HEK293 (cell line): ENCODE results near the gene TNS1.
A peak's percentile ranks its signal among the peaks of the same experiment; 100 is the strongest.
"Not testable (repeated sequence)": the region's sequence is repeated elsewhere in the genome, so short reads cannot be mapped to it uniquely, and the experiment has no call there.

Experiments used
- CTCF ChIA-PET: fragments of 350-600 bp; formaldehyde crosslinking; extraction: SDS; loops from one replicate; lab custom pipeline; 2021; ENCODE audit warnings: antibody characterized with exemption; lab: Yijun Ruan, JAX
- POLR2A ChIA-PET: fragments of 300-600 bp; formaldehyde crosslinking; extraction: SDS; loops from one replicate; lab custom pipeline; 2020; ENCODE audit warnings: antibody characterized with exemption, inconsistent platforms; lab: Yijun Ruan, JAX
- H3K27ac ChIP-seq: fragments of 200-500 bp; sonication (Bioruptor generic); 2 replicates; pipeline ENCODE4 v1.5.1; 2014; ENCODE audit warnings: low read depth, low read length, control low read depth, inconsistent platforms; ENCODE audit errors: extremely low read depth
- H3K36me3 ChIP-seq, 2 experiments: fragments of 200-500 bp in 1 of 2; sonication (Bioruptor generic) in 1 of 2; 1 replicate in 1 of 2; 2 replicates in 1 of 2; pipeline ENCODE4 v1.5.1; 2014 to 2017; ENCODE audit warnings: inconsistent platforms in 2 of 2, low read length in 2 of 2; ENCODE audit not compliant: control insufficient read depth in 2 of 2, insufficient read depth in 1 of 2
- H3K4me1 ChIP-seq: fragments of 200-500 bp; sonication (Bioruptor generic); 2 replicates; pipeline ENCODE4 v1.5.1; 2014; ENCODE audit warnings: mild to moderate bottlenecking, low read length, inconsistent platforms; ENCODE audit not compliant: control insufficient read depth, insufficient read depth
- H3K4me3 ChIP-seq: 2 replicates; pipeline ENCODE4 v1.5.1; 2011; ENCODE audit warnings: low read depth, mild to moderate bottlenecking, control low read depth, low read length, moderate library complexity
- H3K9me3 ChIP-seq: fragments of 200-500 bp; sonication (Bioruptor generic); 2 replicates; pipeline ENCODE4 v1.5.1; 2014; ENCODE audit warnings: low read depth, low read length, inconsistent platforms; ENCODE audit not compliant: control insufficient read depth, insufficient read depth
- EGR2 ChIP-seq: fragments of 450-650 bp; formaldehyde crosslinking; IDR thresholded peaks from 2 replicates; pipeline ENCODE4 v1.5.1; 2016; ENCODE audit warnings: low read depth, missing biosample characterization, missing genetic modification characterization
- GLI2 ChIP-seq: fragments of 450-650 bp; formaldehyde crosslinking; IDR thresholded peaks from 2 replicates; pipeline ENCODE4; 2017; ENCODE audit warnings: missing biosample characterization, missing genetic modification characterization, low read depth, borderline replicate concordance
- OVOL3 ChIP-seq: fragments of 450-650 bp; formaldehyde crosslinking; IDR thresholded peaks from 2 replicates; pipeline ENCODE4 v1.5.1; 2016; ENCODE audit warnings: missing biosample characterization, missing genetic modification characterization
- SETDB1 ChIP-seq: IDR thresholded peaks from one replicate; pipeline ENCODE4 v1.6.1; 2017; ENCODE audit warnings: mild to moderate bottlenecking, low read length, moderate library complexity, mixed read lengths; ENCODE audit not compliant: insufficient read length
- SP7 ChIP-seq: fragments of 450-650 bp; formaldehyde crosslinking; IDR thresholded peaks from 2 replicates; pipeline ENCODE4 v1.5.1; 2016; ENCODE audit warnings: missing biosample characterization, missing genetic modification characterization
- ZBTB48 ChIP-seq: fragments of 450-650 bp; formaldehyde crosslinking; IDR thresholded peaks from 2 replicates; pipeline ENCODE4 v1.5.1; 2016; ENCODE audit warnings: missing biosample characterization, missing genetic modification characterization
- ZBTB8A ChIP-seq: fragments of 450-650 bp; formaldehyde crosslinking; IDR thresholded peaks from 2 replicates; pipeline ENCODE4 v1.5.1; 2016; ENCODE audit warnings: missing biosample characterization, missing genetic modification characterization
- ZFP37 ChIP-seq: fragments of 450-650 bp; formaldehyde crosslinking; IDR thresholded peaks from 2 replicates; pipeline ENCODE4 v1.5.1; 2016; ENCODE audit warnings: missing biosample characterization, missing genetic modification characterization
- ZIC2 ChIP-seq: fragments of 450-650 bp; formaldehyde crosslinking; IDR thresholded peaks from 2 replicates; pipeline ENCODE4 v1.5.1; 2016; ENCODE audit warnings: missing biosample characterization, missing genetic modification characterization
- ZNF146 ChIP-seq: fragments of 450-650 bp; formaldehyde crosslinking; IDR thresholded peaks from 2 replicates; pipeline ENCODE4 v1.5.1; 2016; ENCODE audit warnings: missing biosample characterization, missing genetic modification characterization
- ZNF16 ChIP-seq: fragments of 450-650 bp; formaldehyde crosslinking; IDR thresholded peaks from 2 replicates; pipeline ENCODE4 v1.5.1; 2016; ENCODE audit warnings: low read depth, missing biosample characterization, missing genetic modification characterization
- ZNF248 ChIP-seq: fragments of 450-650 bp; formaldehyde crosslinking; IDR thresholded peaks from 2 replicates; pipeline ENCODE4 v1.5.1; 2017; ENCODE audit warnings: missing biosample characterization, missing genetic modification characterization
- ZNF324 ChIP-seq: fragments of 450-650 bp; formaldehyde crosslinking; IDR thresholded peaks from 2 replicates; pipeline ENCODE4 v1.5.1; 2016; ENCODE audit warnings: missing biosample characterization, missing genetic modification characterization
- ZNF341 ChIP-seq: fragments of 450-650 bp; formaldehyde crosslinking; IDR thresholded peaks from 2 replicates; pipeline ENCODE4; 2016; ENCODE audit warnings: low read depth, missing biosample characterization, missing genetic modification characterization
- ZNF394 ChIP-seq: fragments of 450-650 bp; formaldehyde crosslinking; IDR thresholded peaks from 2 replicates; pipeline ENCODE4 v1.5.1; 2016; ENCODE audit warnings: missing biosample characterization, missing genetic modification characterization, mild to moderate bottlenecking, moderate library complexity, borderline replicate concordance
- ZNF530 ChIP-seq: fragments of 450-650 bp; formaldehyde crosslinking; IDR thresholded peaks from 2 replicates; pipeline ENCODE4 v1.5.1; 2016; ENCODE audit warnings: low read depth, missing biosample characterization, missing genetic modification characterization
- ZNF600 ChIP-seq: fragments of 450-650 bp; formaldehyde crosslinking; IDR thresholded peaks from 2 replicates; pipeline ENCODE4 v1.5.1; 2016; ENCODE audit warnings: missing biosample characterization, missing genetic modification characterization
- ZNF621 ChIP-seq: fragments of 450-650 bp; formaldehyde crosslinking; IDR thresholded peaks from 2 replicates; pipeline ENCODE4 v1.5.1; 2017; ENCODE audit warnings: missing biosample characterization, missing genetic modification characterization
- ZNF747 ChIP-seq: fragments of 450-650 bp; formaldehyde crosslinking; IDR thresholded peaks from 2 replicates; pipeline ENCODE4 v1.5.1; 2016; ENCODE audit warnings: missing biosample characterization, missing genetic modification characterization
- ZNF776 ChIP-seq: fragments of 450-650 bp; formaldehyde crosslinking; IDR thresholded peaks from 2 replicates; pipeline ENCODE4 v1.5.0; 2017; ENCODE audit warnings: missing biosample characterization, missing genetic modification characterization, borderline replicate concordance
- ZNF785 ChIP-seq: fragments of 450-650 bp; formaldehyde crosslinking; IDR thresholded peaks from 2 replicates; pipeline ENCODE4 v1.5.1; 2016; ENCODE audit warnings: missing biosample characterization, missing genetic modification characterization
- TF ChIP-seq, protein P1 (sequence below): fragments of 450-650 bp; formaldehyde crosslinking; IDR thresholded peaks from 2 replicates; pipeline ENCODE4 v1.5.1; 2016; ENCODE audit warnings: missing biosample characterization, missing genetic modification characterization, low read depth
- TF ChIP-seq, protein P2 (sequence below): fragments of 450-650 bp; formaldehyde crosslinking; optimal IDR thresholded peaks from 2 replicates; pipeline ENCODE3; 2016; ENCODE audit warnings: missing biosample characterization, mild to moderate bottlenecking, missing genetic modification characterization
- TF ChIP-seq, protein P3 (sequence below): fragments of 450-650 bp; formaldehyde crosslinking; IDR thresholded peaks from 2 replicates; pipeline ENCODE4 v1.5.1; 2016; ENCODE audit warnings: missing biosample characterization, missing genetic modification characterization

Gene TNS1

DNA sequence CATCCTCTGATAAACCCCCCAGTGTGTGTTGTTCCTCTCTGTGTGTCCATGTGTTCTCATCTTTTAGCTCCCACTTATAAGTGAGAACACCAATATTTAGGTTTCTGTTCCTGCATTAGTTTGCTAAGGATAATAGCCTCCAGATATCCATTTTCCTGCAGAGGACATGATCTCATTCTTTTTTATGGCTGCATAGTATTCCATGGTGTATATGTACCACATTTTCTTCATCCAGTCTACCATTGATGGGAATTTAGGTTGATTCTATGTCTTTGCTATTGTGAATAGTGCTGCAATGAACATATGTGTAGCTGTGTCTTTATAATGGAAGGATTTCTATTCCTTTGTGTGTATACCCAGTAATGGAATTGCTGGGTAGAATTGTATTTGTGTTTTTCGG is 41.8 kb upstream of the TNS1 start:
- POLR2A ChIA-PET, H3K27ac ChIP-seq, H3K4me1 ChIP-seq, H3K4me3 ChIP-seq, H3K9me3 ChIP-seq, H3K36me3 ChIP-seq: not testable (repeated sequence)
- CTCF ChIA-PET = interaction anchor here (0.6 to 2.4 kb wide), 8 partner anchors 10 to 259 kb away, joined by 3 to 6 read pairs (median 4); partner anchors contain the start of gene RUFY4
- TF ChIP-seq ZNF146 (tag by site-specific recombination) = peak; percentile 86

DNA sequence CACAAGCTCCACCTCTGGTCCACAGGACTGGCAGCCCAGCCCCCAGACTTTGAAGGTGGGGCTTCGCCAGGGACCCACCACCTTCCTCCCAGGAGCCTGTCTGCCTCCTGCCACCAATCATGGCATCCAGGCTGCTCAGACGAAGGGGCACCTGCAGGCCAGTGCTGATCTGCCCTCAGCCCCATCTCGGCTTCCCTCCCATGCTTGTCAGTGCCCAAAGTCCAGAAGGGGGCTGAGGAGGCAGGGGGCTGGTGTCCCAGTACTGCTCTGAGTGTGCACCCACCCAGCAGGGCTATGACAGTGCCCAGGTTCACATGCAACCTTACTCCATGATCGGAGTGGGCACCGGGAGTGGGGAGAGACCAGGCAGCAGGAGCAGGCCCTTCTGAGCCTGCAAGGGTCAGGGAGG is 40.9 kb upstream of the TNS1 start:
- Histone ChIP-seq H3K27ac (no peak overlapping the region), H3K36me3 (no peaks in the 10 kb centered on the region), H3K4me3 (no peak overlapping the region)
- POLR2A ChIA-PET = no interaction called here
- CTCF ChIA-PET = interaction anchor here (0.8 to 2.4 kb wide), 5 partner anchors 9 to 258 kb away, joined by 3 to 6 read pairs (median 4); no protein-coding TSS in a partner anchor
- TF ChIP-seq GLI2 (no peak), ZNF600 (no peak), ZNF785 (tag by site-specific recombination) (no peak), OVOL3 (tag by site-specific recombination) (no peak), SP7 (tag by site-specific recombination) (no peak)
- TF ChIP-seq, all 188 proteins: peak for 0
- Histone ChIP-seq H3K9me3 (no peaks in the 10 kb centered on the region), H3K4me1 (no peaks in the 10 kb centered on the region)

GRCh38 chr2:218043100-218043499 is 40.3 kb upstream of the TNS1 start:
- H3K4me1 ChIP-seq = no peaks in the 10 kb centered on the region
- H3K9me3 ChIP-seq = no peaks in the 10 kb centered on the region
- H3K4me3 ChIP-seq = no peak overlapping the region
- H3K36me3 ChIP-seq = no peaks in the 10 kb centered on the region
- ChIA-PET POLR2A (no interaction called here), CTCF (interaction anchor here (1.0 to 2.4 kb wide), 6 partner anchors 8 to 257 kb away, joined by 3 to 21 read pairs (median 6); partner anchors contain the start of gene RUFY4)
- TF ChIP-seq ZNF394 (no peak), SETDB1 (peak; percentile 46)
- TF ChIP-seq, protein P1, sequence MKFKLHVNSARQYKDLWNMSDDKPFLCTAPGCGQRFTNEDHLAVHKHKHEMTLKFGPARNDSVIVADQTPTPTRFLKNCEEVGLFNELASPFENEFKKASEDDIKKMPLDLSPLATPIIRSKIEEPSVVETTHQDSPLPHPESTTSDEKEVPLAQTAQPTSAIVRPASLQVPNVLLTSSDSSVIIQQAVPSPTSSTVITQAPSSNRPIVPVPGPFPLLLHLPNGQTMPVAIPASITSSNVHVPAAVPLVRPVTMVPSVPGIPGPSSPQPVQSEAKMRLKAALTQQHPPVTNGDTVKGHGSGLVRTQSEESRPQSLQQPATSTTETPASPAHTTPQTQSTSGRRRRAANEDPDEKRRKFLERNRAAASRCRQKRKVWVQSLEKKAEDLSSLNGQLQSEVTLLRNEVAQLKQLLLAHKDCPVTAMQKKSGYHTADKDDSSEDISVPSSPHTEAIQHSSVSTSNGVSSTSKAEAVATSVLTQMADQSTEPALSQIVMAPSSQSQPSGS (tag by site-specific recombination) = no peak
- no peak overlapping the region for H3K27ac ChIP-seq

DNA sequence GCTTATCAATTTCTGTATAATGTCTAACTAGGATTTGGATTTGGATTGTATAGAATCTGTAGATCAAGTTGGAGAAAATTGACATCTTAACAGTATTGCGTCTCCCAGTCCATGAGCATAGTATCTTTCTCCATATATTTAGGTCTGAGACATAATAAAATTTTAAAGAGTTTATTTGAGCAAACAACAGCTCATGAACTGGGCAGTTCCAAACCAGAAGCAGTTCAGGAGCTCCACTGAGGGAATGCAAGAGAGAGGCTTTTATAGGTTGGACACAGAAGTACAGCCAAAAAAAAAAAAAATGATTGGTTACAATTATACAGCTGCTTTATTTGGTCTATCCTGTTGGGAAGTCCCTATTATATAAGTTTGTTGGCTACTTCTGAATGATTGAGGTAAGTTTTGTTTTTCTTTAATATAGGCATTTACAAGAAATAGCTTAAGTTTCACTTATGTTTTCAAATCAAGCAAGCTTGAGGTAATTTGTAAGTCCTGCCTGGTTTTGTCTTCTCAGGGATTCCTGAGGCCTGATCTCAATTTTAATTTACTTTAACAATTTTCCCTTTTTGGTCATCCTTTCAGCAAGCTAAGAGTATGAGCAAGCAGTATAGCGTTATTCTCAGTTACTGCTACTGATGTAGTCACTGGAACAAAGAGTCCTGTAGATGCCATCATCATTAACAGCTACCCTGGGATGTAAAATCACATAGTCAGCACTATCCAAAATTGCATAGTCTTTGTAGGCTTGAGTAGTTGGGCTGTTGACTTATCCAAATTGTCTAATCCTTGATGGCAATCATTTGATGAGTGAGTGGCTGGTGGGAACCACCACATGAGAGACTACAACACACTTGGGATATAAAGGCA is 38.7 kb upstream of the TNS1 start:
- Histone ChIP-seq H3K36me3 (no peaks in the 10 kb centered on the region), H3K27ac (no peak overlapping the region), H3K9me3 (no peaks in the 10 kb centered on the region), H3K4me3 (no peak overlapping the region), H3K4me1 (no peaks in the 10 kb centered on the region)
- POLR2A ChIA-PET = no interaction called here
- CTCF ChIA-PET = interaction anchor here (0.6 to 2.8 kb wide), 9 partner anchors 12 to 256 kb away, joined by 3 to 21 read pairs (median 6); partner anchors contain the start of gene RUFY4
- TF ChIP-seq ZNF341 (tag by site-specific recombination) (no peak), ZNF248 (no peak), ZBTB8A (tag by site-specific recombination) (no peak), ZFP37 (tag by site-specific recombination) (no peak), EGR2 (tag by site-specific recombination) (no peak), ZNF621 (tag by site-specific recombination) (no peak), ZBTB48 (tag by site-specific recombination) (no peak), ZNF776 (tag by site-specific recombination) (no peak), ZNF530 (tag by site-specific recombination) (no peak), ZNF747 (no peak), ZIC2 (tag by site-specific recombination) (no peak), ZNF324 (tag by site-specific recombination) (no peak), SETDB1 (no peak), ZNF16 (no peak), ZNF146 (tag by site-specific recombination) (no peak)
- TF ChIP-seq, protein P2, sequence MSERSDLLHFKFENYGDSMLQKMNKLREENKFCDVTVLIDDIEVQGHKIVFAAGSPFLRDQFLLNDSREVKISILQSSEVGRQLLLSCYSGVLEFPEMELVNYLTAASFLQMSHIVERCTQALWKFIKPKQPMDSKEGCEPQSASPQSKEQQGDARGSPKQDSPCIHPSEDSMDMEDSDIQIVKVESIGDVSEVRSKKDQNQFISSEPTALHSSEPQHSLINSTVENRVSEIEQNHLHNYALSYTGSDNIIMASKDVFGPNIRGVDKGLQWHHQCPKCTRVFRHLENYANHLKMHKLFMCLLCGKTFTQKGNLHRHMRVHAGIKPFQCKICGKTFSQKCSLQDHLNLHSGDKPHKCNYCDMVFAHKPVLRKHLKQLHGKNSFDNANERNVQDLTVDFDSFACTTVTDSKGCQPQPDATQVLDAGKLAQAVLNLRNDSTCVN (tag by site-specific recombination) = no peak
- TF ChIP-seq, protein P3, sequence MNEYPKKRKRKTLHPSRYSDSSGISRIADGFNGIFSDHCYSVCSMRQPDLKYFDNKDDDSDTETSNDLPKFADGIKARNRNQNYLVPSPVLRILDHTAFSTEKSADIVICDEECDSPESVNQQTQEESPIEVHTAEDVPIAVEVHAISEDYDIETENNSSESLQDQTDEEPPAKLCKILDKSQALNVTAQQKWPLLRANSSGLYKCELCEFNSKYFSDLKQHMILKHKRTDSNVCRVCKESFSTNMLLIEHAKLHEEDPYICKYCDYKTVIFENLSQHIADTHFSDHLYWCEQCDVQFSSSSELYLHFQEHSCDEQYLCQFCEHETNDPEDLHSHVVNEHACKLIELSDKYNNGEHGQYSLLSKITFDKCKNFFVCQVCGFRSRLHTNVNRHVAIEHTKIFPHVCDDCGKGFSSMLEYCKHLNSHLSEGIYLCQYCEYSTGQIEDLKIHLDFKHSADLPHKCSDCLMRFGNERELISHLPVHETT (tag by site-specific recombination) = no peak
